Subcutaneous abdominal adipose tissue (tissue), 5 donors: ENCODE data around the gene RB1.
A peak's percentile ranks its signal among the peaks of the same experiment; 100 is the strongest.

ENCODE experiments used
- H3K27ac ChIP-seq: one replicate; pipeline ENCODE4 v1.7.0; 2013; ENCODE audit warnings: low read depth, mild to moderate bottlenecking, inconsistent platforms, low read length, moderate library complexity
- H3K27me3 ChIP-seq, 5 donors: one replicate each; pipeline ENCODE4 v1.7.0; 2013; ENCODE audit warnings: low read length in 5 of 5, inconsistent platforms in 1 of 5; ENCODE audit not compliant: control insufficient read depth in 5 of 5, insufficient read depth in 4 of 5
- H3K36me3 ChIP-seq, 5 donors: one replicate each; pipeline ENCODE4 v1.7.0; 2013; ENCODE audit warnings: low read length in 5 of 5; ENCODE audit not compliant: control insufficient read depth in 5 of 5, insufficient read depth in 5 of 5
- H3K4me1 ChIP-seq, 5 donors: one replicate each; pipeline ENCODE4 v1.7.0; 2013; ENCODE audit warnings: low read length in 5 of 5, mild to moderate bottlenecking in 3 of 5, moderate library complexity in 1 of 5; ENCODE audit not compliant: control insufficient read depth in 5 of 5, insufficient read depth in 5 of 5
- H3K4me3 ChIP-seq, 5 donors: one replicate each; pipeline ENCODE4 v1.7.0; 2013; ENCODE audit warnings: low read length in 5 of 5, low read depth in 1 of 5
- H3K9ac ChIP-seq, 5 donors: one replicate each; pipeline ENCODE4 v1.7.0; 2013; ENCODE audit warnings: low read length in 5 of 5, mild to moderate bottlenecking in 4 of 5, moderate library complexity in 3 of 5
- H3K9me3 ChIP-seq, 5 donors: one replicate each; pipeline ENCODE4 v1.7.0; 2013; ENCODE audit warnings: low read length in 5 of 5; ENCODE audit not compliant: control insufficient read depth in 5 of 5
- donor health status: healthy.
- donor health status: healthy.
- donor health status: healthy.
- donor health status: healthy.
- donor health status: healthy.

Gene RB1

GRCh38 chr13:48400850-48401291 is 97.3 kb downstream of the RB1 start:
- Histone ChIP-seq H3K9me3 (no peaks in the 10 kb centered on the region), H3K4me1 (peaks cover 0 to 60% (median 45%) of the 10 kb centered on the region in 5 donors), H3K4me3 (peak overlapping the region in 1 of 5 donors; percentile 1), H3K36me3 (no peaks in the 10 kb centered on the region), H3K27me3 (no peaks in the 10 kb centered on the region), H3K27ac (peak overlapping the region; percentile 68), H3K9ac (peak overlapping the region in 2 of 5 donors; percentile 20 to 28)

- H3K4me3 ChIP-seq: no peak overlapping the region
- H3K9me3 ChIP-seq: no peaks in the 10 kb centered on the region
- H3K4me1 ChIP-seq: peaks cover 0 to 65% (median 45%) of the 10 kb centered on the region in 5 donors
- no peaks in the 10 kb centered on the region for H3K27me3 ChIP-seq
- H3K9ac ChIP-seq: peak overlapping the region in 1 of 5 donors; percentile 28
- peak overlapping the region; percentile 68 for H3K27ac ChIP-seq
- peaks cover 0 to under 1% (median 0%) of the 10 kb centered on the region in 5 donors for H3K36me3 ChIP-seq
These were observed 97.9 kb downstream of the RB1 start for GRCh38 chr13:48401480-48401879.

- Histone ChIP-seq H3K4me1 (peaks cover 0 to 69% (median 49%) of the 10 kb centered on the region in 5 donors), H3K27me3 (no peaks in the 10 kb centered on the region), H3K9ac (no peak overlapping the region), H3K27ac (peak overlapping the region; percentile 42), H3K4me3 (no peak overlapping the region), H3K36me3 (peaks cover 0 to 3% (median 0%) of the 10 kb centered on the region in 5 donors), H3K9me3 (no peaks in the 10 kb centered on the region)
These were observed 98.9 kb downstream of the RB1 start for GRCh38 chr13:48402325-48402932.

- peak overlapping the region; percentile 74 for H3K27ac ChIP-seq
- H3K4me3 ChIP-seq: peak overlapping the region; percentile 52 to 62 (median 55)
- H3K9me3 ChIP-seq: no peaks in the 10 kb centered on the region
- peaks cover 0 to 3% (median 0%) of the 10 kb centered on the region in 5 donors for H3K36me3 ChIP-seq
- H3K9ac ChIP-seq: peak overlapping the region; percentile 11 to 78 (median 62)
- H3K4me1 ChIP-seq: peaks cover 0 to 65% (median 46%) of the 10 kb centered on the region in 5 donors
- no peaks in the 10 kb centered on the region for H3K27me3 ChIP-seq
These were observed 99.6 kb downstream of the RB1 start for GRCh38 chr13:48403151-48403631.

GRCh38 chr13:48403913-48404312 is 100.4 kb downstream of the RB1 start:
- H3K27me3 ChIP-seq: no peaks in the 10 kb centered on the region
- peak overlapping the region in 4 of 5 donors; percentile 52 to 62 (median 56) for H3K4me3 ChIP-seq
- peak overlapping the region; percentile 74 for H3K27ac ChIP-seq
- H3K36me3 ChIP-seq: peaks cover 0 to 3% (median 0%) of the 10 kb centered on the region in 5 donors
- H3K4me1 ChIP-seq: peaks cover 0 to 64% (median 44%) of the 10 kb centered on the region in 5 donors
- no peaks in the 10 kb centered on the region for H3K9me3 ChIP-seq
- peak overlapping the region in 3 of 5 donors; percentile 18 to 51 (median 39) for H3K9ac ChIP-seq

GRCh38 chr13:48404952-48405351 is 101.4 kb downstream of the RB1 start:
- H3K9me3 ChIP-seq: no peaks in the 10 kb centered on the region
- H3K4me1 ChIP-seq: peaks cover 0 to 61% (median 50%) of the 10 kb centered on the region in 5 donors
- no peak overlapping the region for H3K4me3 ChIP-seq
- peak overlapping the region; percentile 74 for H3K27ac ChIP-seq
- H3K27me3 ChIP-seq: no peaks in the 10 kb centered on the region
- peak overlapping the region in 2 of 5 donors; percentile 41 to 63 for H3K9ac ChIP-seq
- H3K36me3 ChIP-seq: peaks cover 0 to 3% (median 0%) of the 10 kb centered on the region in 5 donors

GRCh38 chr13:48405875-48406274 is 102.3 kb downstream of the RB1 start:
- Histone ChIP-seq H3K27ac (peak overlapping the region; percentile 74), H3K27me3 (no peaks in the 10 kb centered on the region)

GRCh38 chr13:48410199-48410598 is 106.6 kb downstream of the RB1 start:
- H3K9ac ChIP-seq: peak overlapping the region; percentile 59 to 91 (median 73)
- H3K27ac ChIP-seq: peak overlapping the region; percentile 60
- peaks cover 0 to 4% (median 0%) of the 10 kb centered on the region in 5 donors for H3K36me3 ChIP-seq
- H3K9me3 ChIP-seq: no peaks in the 10 kb centered on the region
- H3K4me1 ChIP-seq: peaks cover 0 to 34% (median 27%) of the 10 kb centered on the region in 5 donors
- H3K4me3 ChIP-seq: peak overlapping the region; percentile 63 to 93 (median 83)
- H3K27me3 ChIP-seq: no peaks in the 10 kb centered on the region

More at GRCh38 chr13:48405875-48406274, 102.3 kb downstream of the RB1 start:
- H3K4me1 ChIP-seq: peaks cover 0 to 58% (median 50%) of the 10 kb centered on the region in 5 donors
- no peaks in the 10 kb centered on the region for H3K9me3 ChIP-seq
- peaks cover 0 to 4% (median 0%) of the 10 kb centered on the region in 5 donors for H3K36me3 ChIP-seq
- H3K4me3 ChIP-seq: peak overlapping the region in 3 of 5 donors; percentile 9 to 37 (median 30)
- peak overlapping the region in 1 of 5 donors; percentile 2 for H3K9ac ChIP-seq

GRCh38 chr13:48411147-48411794 is 107.7 kb downstream of the RB1 start:
- H3K27me3 ChIP-seq: no peaks in the 10 kb centered on the region
- H3K4me3 ChIP-seq: peak overlapping the region; percentile 70 to 95 (median 90)
- H3K9ac ChIP-seq: peak overlapping the region; percentile 59 to 91 (median 82)
- no peaks in the 10 kb centered on the region for H3K9me3 ChIP-seq
- H3K27ac ChIP-seq: peak overlapping the region; percentile 89
- peaks cover 0 to 6% (median 0%) of the 10 kb centered on the region in 5 donors for H3K36me3 ChIP-seq
- H3K4me1 ChIP-seq: peaks cover 0 to 27% (median 18%) of the 10 kb centered on the region in 5 donors
